ENCODE data around the gene ALG12. TPM values are rescaled to one million over a fixed set of nuclear protein-coding genes. Genes with fewer than 3 reads are reported as not detected.

ALG12 gene
- total and polyA plus RNA-seq, 2 of the 13 experiments (the other 11 are each of a cell fraction or from before 2014, with no cell fraction given) = 7.8 to 15.8 TPM

GRCh38 chr22:49960159-49961004 lies 42.1 kb upstream of the ALG12 start, which contains the start of gene PIM3 (continued):
- TF ChIP-seq ZNF687 (CRISPR knock-in tag; IDR thresholded peaks at IDR 0.05) = peak; percentile 92
- no peak for TF ChIP-seq XRCC5 (optimal IDR thresholded peaks at IDR 0.05; ENCODE audit: low read length)
- TF ChIP-seq BORCS8-MEF2B (CRISPR knock-in tag; IDR thresholded peaks at IDR 0.05) = peak; percentile 61; the same call in 1 of the 2 replicates
- TF ChIP-seq ZHX2 (IDR thresholded peaks at IDR 0.05; ENCODE audit: low read depth) = no peak; the same call in 1 of the 2 replicates
- TF ChIP-seq ZHX2 (CRISPR knock-in tag; IDR thresholded peaks at IDR 0.05; ENCODE audit: borderline replicate concordance) = 0 out of 2 replicates have a peak, but pooled peaks have one; percentile 57
- TF ChIP-seq ZBTB42 (CRISPR knock-in tag; IDR thresholded peaks at IDR 0.05) = peak; percentile 28; the same call in 1 of the 2 replicates
- peak; percentile 60; the same call in 1 of the 2 replicates for TF ChIP-seq RAD21 (CRISPR knock-in tag; IDR thresholded peaks at IDR 0.05)
- peak; percentile 53; the same call in 1 of the 2 replicates for TF ChIP-seq ATF2 (CRISPR knock-in tag; IDR thresholded peaks at IDR 0.05)
- 0 out of 2 replicates have a peak, but pooled peaks have one; percentile 2 for TF ChIP-seq ZFP36L1 (CRISPR knock-in tag; IDR thresholded peaks at IDR 0.05)
- peak; percentile 77; the same call in 1 of the 2 replicates for TF ChIP-seq CREB1 (IDR thresholded peaks at IDR 0.05)
- TF ChIP-seq CREB1 (CRISPR knock-in tag; IDR thresholded peaks at IDR 0.05) = no peak
- peak; percentile 88; the same call in 1 of the 2 replicates for TF ChIP-seq ZNF773 (CRISPR knock-in tag; IDR thresholded peaks at IDR 0.05; ENCODE audit: borderline replicate concordance)
- peak; percentile 35; the same call in 1 of the 2 replicates for TF ChIP-seq CHCHD3 (CRISPR knock-in tag; IDR thresholded peaks at IDR 0.05)
- TF ChIP-seq ZFP1 (CRISPR knock-in tag; IDR thresholded peaks at IDR 0.05) = no peak
- no peak for TF ChIP-seq CENPX (CRISPR knock-in tag; IDR thresholded peaks at IDR 0.05)
- TF ChIP-seq SNAPC2 (CRISPR knock-in tag; IDR thresholded peaks at IDR 0.05) = 0 out of 2 replicates have a peak, but pooled peaks have one; percentile 21
- peak; percentile 93 for TF ChIP-seq MXD3 (CRISPR knock-in tag; IDR thresholded peaks at IDR 0.05)
